Adrenal gland (tissue), 12 donors: Measurements from ENCODE around the gene TTN. TPM values are rescaled to one million over a fixed set of nuclear protein-coding genes. Genes with fewer than 3 reads are reported as not detected.

Experiments
- DNase-seq, 7 donors: peaks; one replicate each; pipeline ENCODE4 v3.0.0-alpha.2; 2019 to 2020
- H3K27ac ChIP-seq, 5 donors: fragments of 200-600 bp; sonication (generic) in 4 of 5; 1 replicate in 3 of 5; 2 replicates in 2 of 5; pipeline versions ENCODE4 v1.5.1 to v1.8.0; 2016 to 2020; ENCODE audit warnings: mild to moderate bottlenecking in 1 of 5
- H3K27me3 ChIP-seq: fragments of 200-600 bp; 2 replicates; pipeline ENCODE4 v1.8.0; 2021
- H3K36me3 ChIP-seq, 2 donors: fragments of 200-600 bp; replicated peaks in 1 of 2; 1 replicate in 1 of 2; 2 replicates in 1 of 2; pipeline versions ENCODE4 v1.5.1 to v1.8.0; 2018 to 2022
- H3K4me1 ChIP-seq, 2 donors: fragments of 200-600 bp; replicated peaks in 1 of 2; 1 replicate in 1 of 2; 2 replicates in 1 of 2; pipeline versions ENCODE4 v1.5.1 to v1.8.0; 2018 to 2021
- H3K4me3 ChIP-seq, 4 donors: fragments of 200-600 bp; sonication (generic) in 3 of 4; one replicate each; pipeline ENCODE4 v1.5.1; 2016 to 2018
- H3K9me3 ChIP-seq, 3 donors: fragments of 200-600 bp; sonication (generic) in 1 of 3; replicated peaks in 1 of 3; 1 replicate in 2 of 3; 2 replicates in 1 of 3; pipeline versions ENCODE4 v1.5.1 to v1.8.0; 2016 to 2021
- POLR2A ChIP-seq, 2 donors: fragments of 450-650 bp; IDR thresholded peaks; one replicate each; pipeline ENCODE4 v1.6.1; 2017; ENCODE audit warnings: antibody characterized with exemption in 2 of 2, mild to moderate bottlenecking in 2 of 2, moderate library complexity in 1 of 2
- WGBS, 4 donors: extraction: QIAGEN DNeasy Blood & Tissue Kit in 2 of 4; methylation state at CpG; one replicate each; pipeline versions ENCODE4 v1.1.5 to v1.1.7; 2013 to 2017; 5-methylcytosine and 5-hydroxymethylcytosine counted together
- intact Hi-C, 2 donors: fragments of 100-400 bp; cut with DNase I; formaldehyde crosslinking; loops; one replicate each; pipeline versions ENCODE4 v1.14.1 to v1.15.0; 2022 to 2023
- polyA plus RNA-seq, 3 donors: library from polyadenylated mRNA; stranded (reverse); fragments of 200-250 nt in 2 of 3; fragments of 350-450 nt in 1 of 3; fragmentation: Illumina TruSeq in 1 of 3; extraction: RNeasy Lipid Tissue Mini Kit (QIAGEN cat#74804) in 1 of 3; gene quantifications; one replicate each; pipeline ENCODE4 v1.2.3, GENCODE V29; 2013 to 2014
- total RNA-seq, 9 donors: library from RNA; depleted of rRNA in 4 of 9; stranded (reverse); fragments of >200 nt in 4 of 9; fragments of 120-200 nt in 1 of 9; fragmentation: NEBNext Ultra II Directional in 1 of 9; extraction: Animal tissue kit (Norgen Biotek cat#: 25700) in 1 of 9; gene quantifications; one replicate each; pipeline versions ENCODE4 v1.1.0 to v1.2.4, GENCODE V29; 2013 to 2023
- TF ChIP-seq, protein P1 (sequence below), 6 experiments: fragments of 450-650 bp in 4 of 6; fragments of 200-600 bp in 2 of 6; sonication (generic) in 1 of 6; IDR thresholded peaks; 1 replicate in 5 of 6; 2 replicates in 1 of 6; pipeline versions ENCODE4 v1.5.1 to v1.8.0; 2016 to 2021; ENCODE audit warnings: antibody characterized with exemption in 6 of 6, mild to moderate bottlenecking in 2 of 6, moderate library complexity in 1 of 6
- donor health status: healthy with polysubstance abuse.
- donor health status: Bipolar disorder and iron deficiency.
- donor health status: DM: yes; HTN: yes; CAD: no.
- donor health status: DM: no; HTN: no; CAD: no.
- donor health status: DM: no; HTN: no; CAD: no.
- donor health status: DM: yes; HTN: yes; CAD: no.

The TTN gene
- total and polyA plus RNA-seq, 12 donors = 0.05 to 45.2 (median 2.7) TPM

DNA sequence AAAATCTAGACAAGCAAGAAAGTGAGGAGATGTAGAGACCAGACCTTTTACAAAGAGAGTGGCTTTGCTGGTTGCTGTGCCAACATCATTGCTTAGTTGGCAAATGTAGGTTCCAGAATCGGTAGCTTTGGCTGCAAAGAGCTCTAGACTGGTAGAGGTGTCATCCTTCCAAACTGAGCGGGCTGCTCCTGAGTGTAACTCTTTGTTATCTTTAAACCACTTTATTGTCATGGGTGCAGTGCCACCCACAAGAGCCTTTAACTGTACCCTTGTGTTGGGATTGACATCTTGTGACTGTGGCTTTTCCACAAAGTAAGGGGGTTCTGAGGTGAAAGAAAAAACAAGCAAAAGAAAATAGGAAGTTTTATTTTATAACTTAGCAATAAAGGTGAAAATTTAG lies 77.2 kb downstream of the TTN start:
- Histone ChIP-seq H3K4me3 (no peak overlapping the region), H3K27ac (no peak overlapping the region), H3K9me3 (no peaks in the 10 kb centered on the region), H3K27me3 (no peaks in the 10 kb centered on the region), H3K4me1 (no peaks in the 10 kb centered on the region), H3K36me3 (no peaks in the 10 kb centered on the region)
- 82 to 100% (median 94%) methylated on average over 2 of the region's 2 CpGs for WGBS, 4 donors
- intact Hi-C loops = no loop called here
- TF ChIP-seq, protein P1, sequence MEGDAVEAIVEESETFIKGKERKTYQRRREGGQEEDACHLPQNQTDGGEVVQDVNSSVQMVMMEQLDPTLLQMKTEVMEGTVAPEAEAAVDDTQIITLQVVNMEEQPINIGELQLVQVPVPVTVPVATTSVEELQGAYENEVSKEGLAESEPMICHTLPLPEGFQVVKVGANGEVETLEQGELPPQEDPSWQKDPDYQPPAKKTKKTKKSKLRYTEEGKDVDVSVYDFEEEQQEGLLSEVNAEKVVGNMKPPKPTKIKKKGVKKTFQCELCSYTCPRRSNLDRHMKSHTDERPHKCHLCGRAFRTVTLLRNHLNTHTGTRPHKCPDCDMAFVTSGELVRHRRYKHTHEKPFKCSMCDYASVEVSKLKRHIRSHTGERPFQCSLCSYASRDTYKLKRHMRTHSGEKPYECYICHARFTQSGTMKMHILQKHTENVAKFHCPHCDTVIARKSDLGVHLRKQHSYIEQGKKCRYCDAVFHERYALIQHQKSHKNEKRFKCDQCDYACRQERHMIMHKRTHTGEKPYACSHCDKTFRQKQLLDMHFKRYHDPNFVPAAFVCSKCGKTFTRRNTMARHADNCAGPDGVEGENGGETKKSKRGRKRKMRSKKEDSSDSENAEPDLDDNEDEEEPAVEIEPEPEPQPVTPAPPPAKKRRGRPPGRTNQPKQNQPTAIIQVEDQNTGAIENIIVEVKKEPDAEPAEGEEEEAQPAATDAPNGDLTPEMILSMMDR (IDR thresholded peaks at IDR 0.05) = no peak
- TF ChIP-seq POLR2A (IDR thresholded peaks at IDR 0.05) = no peak
- DNase-seq = no peak

GRCh38 chr2:178723786-178724346 lies 83.4 kb downstream of the TTN start:
- TF ChIP-seq, protein P1 (IDR thresholded peaks at IDR 0.05) = no peak
- no peak for TF ChIP-seq POLR2A (IDR thresholded peaks at IDR 0.05)
- no peaks in the 10 kb centered on the region for H3K27me3 ChIP-seq
- H3K36me3 ChIP-seq = no peaks in the 10 kb centered on the region
- intact Hi-C loops = no loop called here
- WGBS, 4 donors = 70 to 82% (median 76%) methylated on average over 5 of the region's 5 CpGs
- H3K4me3 ChIP-seq = no peak overlapping the region
- DNase-seq = no peak
- H3K27ac ChIP-seq = no peak overlapping the region
- H3K4me1 ChIP-seq = no peaks in the 10 kb centered on the region
- no peaks in the 10 kb centered on the region for H3K9me3 ChIP-seq

- H3K27ac ChIP-seq = no peak overlapping the region
- no peak for DNase-seq
- 81 to 94% (median 87%) methylated on average over 3 of the region's 3 CpGs for WGBS, 4 donors
- no peak for TF ChIP-seq POLR2A (IDR thresholded peaks at IDR 0.05)
- TF ChIP-seq, protein P1 (IDR thresholded peaks at IDR 0.05) = no peak
- H3K36me3 ChIP-seq = no peaks in the 10 kb centered on the region
- H3K27me3 ChIP-seq = no peaks in the 10 kb centered on the region
- H3K9me3 ChIP-seq = no peaks in the 10 kb centered on the region
- H3K4me1 ChIP-seq = no peaks in the 10 kb centered on the region
- no peak overlapping the region for H3K4me3 ChIP-seq
- intact Hi-C loops = no loop called here
These were observed 84.9 kb downstream of the TTN start for GRCh38 chr2:178722296-178722695.

DNA sequence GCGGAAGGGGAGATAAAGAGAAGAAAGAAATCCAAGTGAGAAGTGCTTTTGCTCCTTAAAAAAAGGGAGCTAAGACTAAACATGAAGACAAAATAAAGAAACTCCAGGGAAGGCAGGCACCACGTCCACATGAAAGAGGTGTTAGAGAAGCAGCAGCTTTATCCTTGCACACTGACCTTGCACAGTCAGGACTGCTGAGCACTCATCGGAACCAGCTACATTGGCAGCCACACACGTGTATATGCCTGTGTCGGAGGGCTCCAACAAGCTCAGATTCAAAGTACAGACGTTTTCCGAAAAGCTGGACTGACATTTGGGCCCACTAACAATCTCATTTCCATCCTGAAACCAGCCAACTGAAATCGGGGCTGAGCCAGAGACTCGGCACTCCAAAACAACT lies 88.2 kb downstream of the TTN start:
- H3K4me1 ChIP-seq = no peaks in the 10 kb centered on the region
- intact Hi-C loops = no loop called here
- 62 to 77% (median 71%) methylated on average over 9 of the region's 9 CpGs for WGBS, 4 donors
- no peak overlapping the region for H3K27ac ChIP-seq
- no peaks in the 10 kb centered on the region for H3K36me3 ChIP-seq
- TF ChIP-seq, protein P1 (IDR thresholded peaks at IDR 0.05) = no peak
- TF ChIP-seq POLR2A (IDR thresholded peaks at IDR 0.05) = no peak
- no peak overlapping the region for H3K4me3 ChIP-seq
- no peaks in the 10 kb centered on the region for H3K9me3 ChIP-seq
- DNase-seq = no peak
- H3K27me3 ChIP-seq = no peaks in the 10 kb centered on the region
